Measurements from ENCODE around the gene NR1H4.

DNA sequence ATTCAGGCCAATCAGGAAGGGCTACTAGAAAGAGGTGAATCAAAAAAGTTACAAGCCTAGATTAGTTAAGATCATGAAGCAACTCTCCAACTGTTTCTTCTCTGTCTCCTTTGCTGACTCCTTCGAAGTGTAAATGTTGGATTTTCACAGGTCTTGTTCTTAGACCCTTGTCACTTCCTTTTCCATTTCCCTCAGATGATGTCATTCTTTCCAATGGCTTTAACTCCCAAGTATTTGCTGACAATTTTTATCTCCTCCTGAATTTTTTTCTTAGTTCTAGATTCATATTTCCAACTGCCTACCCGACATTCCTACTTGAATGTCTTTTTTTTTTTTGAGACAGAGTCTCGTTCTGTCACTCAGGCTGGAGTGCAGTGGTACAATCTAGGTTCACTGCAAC is 110.6 kb downstream of the NR1H4 start:
- TF ChIP-seq POLR2AphosphoS5 (IDR thresholded peaks at IDR 0.05) (no peak), POLR2A (IDR thresholded peaks at IDR 0.05) (no peak)
- TF ChIP-seq, protein P1, sequence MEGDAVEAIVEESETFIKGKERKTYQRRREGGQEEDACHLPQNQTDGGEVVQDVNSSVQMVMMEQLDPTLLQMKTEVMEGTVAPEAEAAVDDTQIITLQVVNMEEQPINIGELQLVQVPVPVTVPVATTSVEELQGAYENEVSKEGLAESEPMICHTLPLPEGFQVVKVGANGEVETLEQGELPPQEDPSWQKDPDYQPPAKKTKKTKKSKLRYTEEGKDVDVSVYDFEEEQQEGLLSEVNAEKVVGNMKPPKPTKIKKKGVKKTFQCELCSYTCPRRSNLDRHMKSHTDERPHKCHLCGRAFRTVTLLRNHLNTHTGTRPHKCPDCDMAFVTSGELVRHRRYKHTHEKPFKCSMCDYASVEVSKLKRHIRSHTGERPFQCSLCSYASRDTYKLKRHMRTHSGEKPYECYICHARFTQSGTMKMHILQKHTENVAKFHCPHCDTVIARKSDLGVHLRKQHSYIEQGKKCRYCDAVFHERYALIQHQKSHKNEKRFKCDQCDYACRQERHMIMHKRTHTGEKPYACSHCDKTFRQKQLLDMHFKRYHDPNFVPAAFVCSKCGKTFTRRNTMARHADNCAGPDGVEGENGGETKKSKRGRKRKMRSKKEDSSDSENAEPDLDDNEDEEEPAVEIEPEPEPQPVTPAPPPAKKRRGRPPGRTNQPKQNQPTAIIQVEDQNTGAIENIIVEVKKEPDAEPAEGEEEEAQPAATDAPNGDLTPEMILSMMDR (IDR thresholded peaks at IDR 0.05), result no peak

Data from breast epithelium (tissue), 3 donors.